Testis (tissue), 3 donors: Measurements from ENCODE around the gene ARID2. TPM values are rescaled to one million over a fixed set of nuclear protein-coding genes. Genes with fewer than 3 reads are reported as not detected.

Experiments
- DNase-seq: peaks from one replicate; pipeline ENCODE4 v3.0.0-alpha.2; 2019
- H3K27ac ChIP-seq, 2 donors: fragments of 200-600 bp; sonication (generic); one replicate each; pipeline ENCODE4 v1.5.1; 2019
- H3K27me3 ChIP-seq: fragments of 200-600 bp; sonication (generic); one replicate; pipeline ENCODE4 v1.5.1; 2019
- H3K36me3 ChIP-seq: fragments of 200-600 bp; sonication (generic); one replicate; pipeline ENCODE4 v1.5.1; 2017; ENCODE audit warnings: low read depth; ENCODE audit errors: missing control alignments
- H3K4me1 ChIP-seq: fragments of 200-600 bp; sonication (generic); one replicate; pipeline ENCODE4 v1.5.1; 2019
- H3K4me3 ChIP-seq, 2 donors: fragments of 200-600 bp; sonication (generic); one replicate each; pipeline ENCODE4 v1.5.1; 2017 to 2019
- H3K9me3 ChIP-seq: fragments of 200-600 bp; sonication (generic); one replicate; pipeline ENCODE4 v1.5.1; 2017
- POLR2A ChIP-seq: fragments of 450-650 bp; IDR thresholded peaks from one replicate; pipeline ENCODE4 v1.6.1; 2017; ENCODE audit warnings: antibody characterized with exemption, mild to moderate bottlenecking, moderate library complexity
- WGBS, 2 donors: methylation state at CpG; one replicate each; pipeline ENCODE4 v1.1.5; 2018; 5-methylcytosine and 5-hydroxymethylcytosine counted together
- intact Hi-C: fragments of 100-400 bp; cut with DNase I; formaldehyde crosslinking; loops from one replicate; pipeline ENCODE4 v1.15.1; 2023; ENCODE audit warnings: low total_unique reads
- polyA plus RNA-seq: library from polyadenylated mRNA; stranded (reverse); fragments of 350-450 nt; fragmentation: Illumina TruSeq; extraction: RNeasy Lipid Tissue Mini Kit (QIAGEN cat#74804); gene quantifications from one replicate; pipeline ENCODE4 v1.2.3, GENCODE V29; 2014; ENCODE audit warnings: low read depth, low replicate concordance; ENCODE audit not compliant: insufficient read depth
- total RNA-seq, 2 donors: library from RNA; depleted of rRNA; stranded (reverse); fragments of >200 nt; gene quantifications; one replicate each; pipeline ENCODE4 v1.2.3, GENCODE V29; 2016
- TF ChIP-seq, protein P1 (sequence below), 3 experiments: fragments of 450-650 bp in 2 of 3; fragments of 200-600 bp in 1 of 3; sonication (generic) in 1 of 3; IDR thresholded peaks; one replicate each; pipeline ENCODE4 v1.5.1; 2016 to 2019; ENCODE audit warnings: antibody characterized with exemption in 3 of 3, mild to moderate bottlenecking in 2 of 3, moderate library complexity in 1 of 3

The ARID2 gene
- total and polyA plus RNA-seq, 3 donors from 2014 or later = 50.4 to 82.2 (median 72.4) TPM

DNA sequence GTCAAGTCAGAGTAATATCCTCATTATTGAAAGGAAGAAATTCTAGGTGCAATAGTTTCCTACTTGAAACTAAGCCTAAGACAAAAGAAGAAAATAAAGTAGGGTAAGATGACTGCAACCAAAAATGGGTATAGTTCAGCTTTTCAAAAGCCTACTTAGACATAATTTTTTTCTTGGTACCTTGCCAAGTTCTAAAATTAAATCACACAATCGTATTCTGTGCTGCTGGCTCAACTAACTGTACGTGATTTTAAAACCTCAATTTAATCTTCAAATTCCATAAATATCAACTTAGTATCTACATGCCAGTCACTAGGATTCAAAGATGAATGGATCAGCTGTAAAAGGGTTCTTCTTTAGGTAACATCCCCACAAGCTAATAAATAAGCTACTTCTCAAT is 204.0 kb downstream of the ARID2 start:
- TF ChIP-seq POLR2A = no peak
- TF ChIP-seq, protein P1, sequence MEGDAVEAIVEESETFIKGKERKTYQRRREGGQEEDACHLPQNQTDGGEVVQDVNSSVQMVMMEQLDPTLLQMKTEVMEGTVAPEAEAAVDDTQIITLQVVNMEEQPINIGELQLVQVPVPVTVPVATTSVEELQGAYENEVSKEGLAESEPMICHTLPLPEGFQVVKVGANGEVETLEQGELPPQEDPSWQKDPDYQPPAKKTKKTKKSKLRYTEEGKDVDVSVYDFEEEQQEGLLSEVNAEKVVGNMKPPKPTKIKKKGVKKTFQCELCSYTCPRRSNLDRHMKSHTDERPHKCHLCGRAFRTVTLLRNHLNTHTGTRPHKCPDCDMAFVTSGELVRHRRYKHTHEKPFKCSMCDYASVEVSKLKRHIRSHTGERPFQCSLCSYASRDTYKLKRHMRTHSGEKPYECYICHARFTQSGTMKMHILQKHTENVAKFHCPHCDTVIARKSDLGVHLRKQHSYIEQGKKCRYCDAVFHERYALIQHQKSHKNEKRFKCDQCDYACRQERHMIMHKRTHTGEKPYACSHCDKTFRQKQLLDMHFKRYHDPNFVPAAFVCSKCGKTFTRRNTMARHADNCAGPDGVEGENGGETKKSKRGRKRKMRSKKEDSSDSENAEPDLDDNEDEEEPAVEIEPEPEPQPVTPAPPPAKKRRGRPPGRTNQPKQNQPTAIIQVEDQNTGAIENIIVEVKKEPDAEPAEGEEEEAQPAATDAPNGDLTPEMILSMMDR (IDR thresholded peaks at IDR 0.05) = no peak
- intact Hi-C loops = no loop called here

DNA sequence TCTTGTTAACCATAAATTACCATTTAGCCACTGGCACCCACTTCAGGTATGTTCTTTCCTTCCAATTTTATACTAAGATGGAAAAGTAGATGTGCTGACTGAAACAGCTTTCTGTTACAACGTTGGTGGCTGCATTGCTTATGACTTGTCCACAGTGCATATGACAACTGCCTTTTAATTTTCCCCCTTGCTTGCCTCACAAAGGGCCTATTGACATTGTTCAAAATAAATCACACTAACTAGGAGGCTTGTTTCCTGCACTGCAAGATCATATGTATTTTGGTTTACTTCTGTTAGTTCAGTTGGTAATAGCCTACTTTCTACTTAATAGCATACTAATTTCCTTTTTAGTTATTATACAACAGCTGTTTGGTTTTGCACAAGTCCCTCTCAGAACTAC is 205.4 kb downstream of the ARID2 start:
- no peak overlapping the region for H3K4me3 ChIP-seq
- no peaks in the 10 kb centered on the region for H3K9me3 ChIP-seq
- DNase-seq = no peak
- no peaks in the 10 kb centered on the region for H3K36me3 ChIP-seq
- TF ChIP-seq, protein P1 (IDR thresholded peaks at IDR 0.05) = no peak
- TF ChIP-seq POLR2A = no peak
- intact Hi-C loops = no loop called here
- peaks cover 5% of the 10 kb centered on the region for H3K4me1 ChIP-seq
- no peak overlapping the region for H3K27ac ChIP-seq
- H3K27me3 ChIP-seq = no peaks in the 10 kb centered on the region
- WGBS, 2 donors = 49 to 50% methylated on average over 1 of the region's 1 CpG

More for the DNA sequence above, 204.0 kb downstream of the ARID2 start:
- H3K36me3 ChIP-seq = peaks cover 1% of the 10 kb centered on the region
- H3K27me3 ChIP-seq = no peaks in the 10 kb centered on the region
- WGBS, 2 donors = 27 to 33% methylated on average over 2 of the region's 2 CpGs
- no peaks in the 10 kb centered on the region for H3K9me3 ChIP-seq
- no peak overlapping the region for H3K27ac ChIP-seq
- DNase-seq = no peak
- no peak overlapping the region for H3K4me3 ChIP-seq
- H3K4me1 ChIP-seq = peaks cover 5% of the 10 kb centered on the region

DNA sequence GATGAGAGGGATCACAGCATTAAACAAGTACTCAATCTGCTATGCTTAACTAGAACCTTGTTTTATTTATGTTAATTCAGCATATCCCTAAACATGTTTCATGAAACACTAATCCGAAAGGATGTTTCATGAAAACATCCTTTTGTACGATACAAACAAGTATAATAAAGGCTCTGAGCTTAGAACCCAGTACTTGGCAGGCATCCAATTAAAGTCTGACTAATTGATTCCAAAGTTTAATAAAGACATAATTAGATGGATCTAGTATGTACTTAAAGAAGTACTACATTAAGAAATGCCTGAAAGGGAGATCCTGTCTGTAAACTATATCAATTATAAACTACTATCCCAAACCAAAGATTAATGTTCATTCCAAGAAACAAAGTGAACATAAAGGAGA is 209.1 kb downstream of the ARID2 start:
- DNase-seq = no peak
- TF ChIP-seq, protein P1 (IDR thresholded peaks at IDR 0.05) = no peak
- TF ChIP-seq POLR2A = no peak
- 81 to 84% methylated on average over 2 of the region's 2 CpGs for WGBS, 2 donors
- Histone ChIP-seq H3K9me3 (no peaks in the 10 kb centered on the region), H3K4me3 (no peak overlapping the region), H3K36me3 (no peaks in the 10 kb centered on the region), H3K4me1 (peaks cover 4% of the 10 kb centered on the region), H3K27ac (no peak overlapping the region), H3K27me3 (no peaks in the 10 kb centered on the region)
- intact Hi-C loops = no loop called here

DNA sequence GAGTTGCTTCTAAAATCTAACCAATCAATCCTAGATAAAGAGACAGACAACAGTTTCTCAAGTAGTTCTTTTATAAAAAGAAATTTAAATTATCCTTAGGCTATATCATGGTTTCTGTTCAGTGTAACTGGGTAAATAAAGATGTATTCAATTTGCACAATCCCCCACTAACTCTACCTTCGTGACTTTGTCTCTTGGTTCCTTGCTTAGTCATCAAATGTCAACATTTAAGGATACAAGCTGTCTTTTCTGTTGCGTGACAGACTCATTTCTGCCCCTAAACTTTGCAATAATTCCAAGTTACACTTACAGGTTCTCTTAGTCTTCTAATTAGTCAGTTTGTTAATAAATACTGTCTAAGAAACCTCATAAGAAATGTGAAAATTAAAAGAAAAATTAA is 210.3 kb downstream of the ARID2 start:
- 92 to 98% methylated on average over 2 of the region's 2 CpGs for WGBS, 2 donors
- Histone ChIP-seq H3K27ac (no peak overlapping the region), H3K4me3 (no peak overlapping the region), H3K4me1 (no peaks in the 10 kb centered on the region), H3K27me3 (no peaks in the 10 kb centered on the region), H3K36me3 (no peaks in the 10 kb centered on the region), H3K9me3 (no peaks in the 10 kb centered on the region)
- TF ChIP-seq, protein P1 (IDR thresholded peaks at IDR 0.05) = no peak
- intact Hi-C loops = no loop called here
- DNase-seq = no peak

DNA sequence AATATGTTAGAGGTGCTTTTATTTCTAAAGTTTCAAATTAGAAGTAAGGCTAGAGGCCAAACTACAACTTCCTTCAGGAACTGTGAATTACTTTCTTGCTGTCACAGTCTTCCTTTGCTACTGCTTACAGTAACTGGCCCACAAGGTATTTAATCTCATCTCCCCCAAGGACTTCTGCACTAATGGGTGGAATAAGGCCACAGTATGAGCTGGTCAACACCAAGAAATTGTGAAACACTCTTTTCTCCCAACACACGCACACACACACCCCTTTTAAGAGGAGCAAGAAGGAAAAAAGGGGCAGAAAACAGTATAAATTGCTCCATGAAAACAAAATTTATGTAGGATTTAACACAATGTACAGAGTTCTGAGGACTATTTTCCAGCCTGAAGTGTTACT is 215.3 kb downstream of the ARID2 start:
- Histone ChIP-seq H3K4me1 (no peaks in the 10 kb centered on the region), H3K27me3 (no peaks in the 10 kb centered on the region), H3K9me3 (no peaks in the 10 kb centered on the region), H3K36me3 (no peaks in the 10 kb centered on the region), H3K4me3 (no peak overlapping the region), H3K27ac (no peak overlapping the region)
- WGBS, 2 donors = 59 to 77% methylated on average over 1 of the region's 1 CpG
- no peak for TF ChIP-seq POLR2A
- TF ChIP-seq, protein P1 (IDR thresholded peaks at IDR 0.05) = no peak
- intact Hi-C loops = no loop called here
- DNase-seq = no peak
